ENCODE measurements around the gene RMRP.

Gene RMRP

DNA sequence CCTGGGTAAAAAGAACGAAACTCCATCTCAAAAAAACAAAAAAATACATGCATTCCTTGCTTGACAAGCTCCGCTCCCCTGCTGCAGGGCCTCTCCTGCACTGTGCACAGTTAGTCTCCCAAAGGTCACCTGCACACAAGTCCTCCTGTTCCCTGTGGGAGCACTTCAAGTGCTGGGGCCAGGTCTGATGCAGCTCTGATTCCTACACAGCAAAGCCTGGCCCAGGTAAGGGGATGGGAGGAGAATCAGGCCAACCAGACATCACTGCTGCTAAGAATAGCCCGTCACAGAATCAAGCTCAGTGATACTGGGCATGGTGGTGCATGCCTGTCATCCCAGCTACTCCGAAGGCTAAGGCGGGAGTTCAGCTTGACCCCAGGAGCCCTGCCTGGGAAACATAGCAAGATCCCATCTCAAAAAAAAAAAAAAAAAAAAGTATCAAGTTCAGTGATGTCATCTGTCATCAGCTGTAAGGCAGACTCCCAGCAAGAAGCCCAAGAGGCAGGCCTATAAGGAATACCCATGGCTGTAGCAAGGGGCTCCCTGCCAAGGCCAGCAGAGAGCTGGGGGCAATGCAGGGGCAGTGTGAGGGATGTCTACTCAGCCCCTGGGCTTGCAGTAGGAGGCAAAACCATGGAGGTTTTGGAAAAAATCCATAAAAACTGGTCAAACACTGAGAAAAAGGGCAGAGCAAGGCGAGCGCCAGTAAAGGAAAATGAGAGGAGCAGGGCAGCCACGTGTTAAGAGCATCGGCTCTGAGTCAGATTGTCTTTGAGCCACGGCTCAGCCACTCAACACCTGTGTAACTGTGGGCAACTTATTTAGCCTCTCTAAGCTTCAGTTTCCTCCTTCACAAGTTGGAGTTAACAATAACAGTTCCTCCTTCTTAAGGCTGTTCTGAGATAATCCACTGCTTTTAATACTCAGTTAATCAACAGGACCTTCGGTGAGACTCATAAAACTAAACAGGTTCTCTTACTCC, 28.7 kb upstream of the RMRP start:
- DNase-seq: no peak

DNA sequence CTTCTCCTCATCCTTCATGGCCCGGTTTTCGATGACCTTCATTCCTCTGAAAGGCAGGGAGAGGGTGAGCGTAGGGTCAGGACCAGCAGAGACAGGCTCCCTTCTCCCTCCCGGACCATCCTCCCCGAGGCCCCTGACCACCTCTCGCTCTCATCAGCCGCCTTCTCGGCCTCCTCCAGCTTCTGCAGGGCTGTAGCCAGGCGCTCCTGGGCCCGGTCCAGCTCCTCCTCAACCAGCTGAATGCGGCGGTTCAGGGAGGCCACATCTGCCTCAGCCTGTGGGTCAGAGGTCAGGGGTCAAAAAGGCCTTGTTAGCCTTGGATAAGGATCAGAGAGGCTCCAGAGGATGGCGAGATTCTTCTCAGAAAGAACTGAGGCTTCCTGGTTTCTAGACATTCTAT, 27.7 kb upstream of the RMRP start:
- no peak for DNase-seq

DNA sequence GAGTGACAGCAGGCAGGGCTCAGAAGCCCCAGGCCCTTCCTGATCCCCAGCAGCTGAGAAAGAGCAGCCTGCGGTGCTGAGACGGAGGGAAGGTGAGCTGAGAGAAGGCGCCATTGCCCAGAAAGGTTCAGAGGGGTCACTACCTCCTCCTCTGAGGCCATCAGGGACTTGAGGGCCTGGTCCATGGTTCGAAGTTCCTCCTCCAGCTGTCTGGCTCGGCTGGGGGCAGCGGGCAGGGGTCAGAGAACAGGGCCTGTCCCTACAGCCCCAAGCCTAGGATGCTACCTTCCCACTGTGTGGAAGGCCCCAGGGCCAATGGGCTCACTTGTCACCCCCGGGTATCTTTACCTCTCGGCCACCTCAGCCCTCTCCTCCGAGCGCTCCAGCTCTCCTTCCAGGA, 27.1 kb upstream of the RMRP start:
- no peak for DNase-seq

DNA sequence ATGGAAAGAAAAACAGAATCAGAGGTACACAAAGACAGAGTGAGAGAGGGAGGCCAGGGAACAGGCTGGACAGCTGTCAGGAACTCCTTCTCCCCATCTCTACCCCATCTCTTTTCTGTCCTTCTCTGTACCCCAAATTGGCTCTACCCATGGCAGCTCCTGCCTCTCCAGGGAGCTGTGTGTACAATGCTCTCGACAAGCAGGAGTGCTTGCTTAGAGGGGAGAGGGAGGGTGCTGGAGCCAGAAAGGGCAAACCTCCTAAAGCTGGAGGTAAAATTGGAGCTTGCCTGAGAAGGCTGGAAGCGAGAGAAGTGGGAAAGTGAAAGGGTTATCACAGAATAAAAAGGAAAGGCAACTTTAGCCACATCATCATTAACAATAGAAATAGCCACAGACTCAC, 25.5 kb upstream of the RMRP start:
- no peak for DNase-seq

DNA sequence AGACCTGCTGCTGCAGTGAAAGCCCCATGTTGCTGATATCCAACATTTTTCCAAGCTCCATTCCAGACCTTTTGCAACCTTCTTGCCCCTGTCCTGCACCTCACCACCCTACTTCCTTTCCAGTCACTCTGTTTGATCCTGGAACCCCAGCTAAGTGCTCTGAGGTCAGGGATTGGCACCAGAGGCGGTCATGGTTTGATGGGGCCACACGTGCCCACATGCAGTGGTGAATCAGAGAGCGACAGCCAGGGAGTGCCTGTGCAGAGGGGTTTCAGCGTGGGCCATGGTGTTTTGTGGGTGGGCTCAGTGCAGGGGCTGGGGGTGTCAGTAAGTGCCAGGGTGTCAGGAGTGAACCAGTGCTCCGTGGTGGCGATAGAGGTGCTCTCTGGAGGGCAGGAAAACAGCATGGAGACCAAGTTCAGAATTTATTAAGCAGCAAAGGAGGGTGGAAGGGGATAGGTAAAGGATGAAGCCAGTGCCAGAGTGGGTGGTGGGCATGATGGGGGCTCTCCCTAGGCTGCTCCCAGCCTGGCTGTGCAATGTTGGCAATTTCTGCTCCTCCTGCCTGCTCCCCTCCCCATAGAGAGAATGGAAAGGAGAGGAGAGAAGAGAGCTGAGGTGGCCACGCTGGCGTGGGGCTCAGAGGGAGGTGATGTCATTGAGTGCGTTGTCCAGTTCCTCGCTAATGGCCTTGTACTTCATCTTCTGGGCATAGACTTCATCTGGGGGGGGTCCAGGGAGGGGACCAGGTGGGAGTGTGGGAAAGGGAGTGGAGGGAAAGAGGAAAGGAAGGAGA, 24.9 kb upstream of the RMRP start:
- no peak for DNase-seq

DNA sequence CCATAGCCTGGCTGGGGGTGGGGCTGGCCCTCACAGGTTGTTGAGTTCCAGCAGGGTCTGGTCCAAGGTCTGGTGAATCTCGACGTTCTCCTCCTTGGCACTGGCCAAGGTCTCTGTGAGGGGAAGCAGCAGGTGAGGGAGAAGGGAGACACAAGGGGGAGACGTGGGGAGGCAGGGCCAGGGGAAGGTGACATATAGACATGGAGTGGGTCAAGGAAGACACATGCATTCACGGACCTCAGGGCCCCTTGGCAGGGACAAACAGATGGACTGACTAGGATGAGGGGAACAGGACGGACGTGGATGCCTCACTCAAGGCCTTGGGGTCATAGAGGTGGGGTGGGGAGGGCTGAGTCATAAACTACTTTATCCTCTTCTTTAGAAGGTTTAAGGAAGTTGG, 24.2 kb upstream of the RMRP start:
- DNase-seq: no peak

DNA sequence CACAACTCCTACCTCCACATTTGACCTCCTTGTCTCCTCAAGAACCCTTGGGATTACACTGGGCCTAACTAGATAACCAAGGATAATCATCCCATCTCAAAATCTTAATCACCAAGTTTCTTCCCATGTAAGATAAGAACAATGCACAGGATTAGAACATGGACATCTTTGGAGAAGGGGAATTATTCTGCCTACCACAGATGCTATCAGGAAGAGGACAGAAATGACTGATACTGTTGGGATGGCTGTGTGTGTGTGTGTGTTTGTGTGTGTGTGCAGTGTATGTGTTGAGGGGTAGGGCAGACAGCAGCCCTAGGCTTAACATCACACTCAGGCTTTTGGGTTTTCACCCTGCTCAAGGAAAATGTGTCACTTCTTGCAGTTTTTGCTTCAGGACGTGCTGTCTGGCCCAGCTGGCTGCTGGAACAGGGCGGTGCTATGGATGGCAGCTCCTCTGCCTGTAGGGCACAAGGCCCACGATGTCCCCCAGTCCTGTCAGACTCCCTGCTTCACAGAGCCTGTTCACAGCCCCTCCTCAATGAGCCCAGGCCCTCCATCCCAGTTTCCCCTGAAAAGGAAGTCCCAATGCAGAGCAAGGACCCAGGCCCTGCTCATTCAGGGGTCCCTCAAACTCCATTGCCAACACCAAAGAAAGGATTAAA, 23.7 kb upstream of the RMRP start:
- DNase-seq: no peak

DNA sequence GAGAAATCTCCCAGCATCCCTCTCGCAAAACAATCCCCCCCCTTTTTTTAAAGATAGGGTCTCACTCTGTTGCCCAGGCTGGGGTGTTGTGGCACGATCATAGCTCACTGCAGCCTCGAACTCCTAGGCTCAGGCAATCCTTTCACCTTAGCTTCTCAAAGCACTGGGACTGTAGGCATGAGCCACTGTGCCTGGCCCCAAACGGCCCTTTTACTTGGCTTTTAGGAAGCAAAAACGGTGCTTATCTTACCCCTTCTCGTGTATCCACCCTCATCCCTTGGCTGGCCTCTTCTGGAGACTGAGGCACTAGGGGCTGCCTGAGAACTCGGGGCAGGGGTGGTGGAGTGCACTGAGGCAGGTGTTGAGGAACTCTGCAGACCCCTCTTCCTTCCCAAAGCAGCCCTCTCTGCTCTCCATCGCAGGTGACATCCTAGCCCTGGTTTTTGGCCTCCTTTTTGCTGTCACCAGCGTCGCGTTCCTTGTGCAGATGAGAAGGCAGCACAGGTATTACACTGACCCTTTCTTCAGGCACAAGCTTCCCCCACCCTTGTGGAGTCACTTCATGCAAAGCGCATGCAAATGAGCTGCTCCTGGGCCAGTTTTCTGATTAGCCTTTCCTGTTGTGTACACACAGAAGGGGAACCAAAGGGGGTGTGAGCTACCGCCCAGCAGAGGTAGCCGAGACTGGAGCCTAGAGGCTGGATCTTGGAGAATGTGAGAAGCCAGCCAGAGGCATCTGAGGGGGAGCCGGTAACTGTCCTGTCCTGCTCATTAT, 22.7 kb upstream of the RMRP start:
- no peak for DNase-seq

DNA sequence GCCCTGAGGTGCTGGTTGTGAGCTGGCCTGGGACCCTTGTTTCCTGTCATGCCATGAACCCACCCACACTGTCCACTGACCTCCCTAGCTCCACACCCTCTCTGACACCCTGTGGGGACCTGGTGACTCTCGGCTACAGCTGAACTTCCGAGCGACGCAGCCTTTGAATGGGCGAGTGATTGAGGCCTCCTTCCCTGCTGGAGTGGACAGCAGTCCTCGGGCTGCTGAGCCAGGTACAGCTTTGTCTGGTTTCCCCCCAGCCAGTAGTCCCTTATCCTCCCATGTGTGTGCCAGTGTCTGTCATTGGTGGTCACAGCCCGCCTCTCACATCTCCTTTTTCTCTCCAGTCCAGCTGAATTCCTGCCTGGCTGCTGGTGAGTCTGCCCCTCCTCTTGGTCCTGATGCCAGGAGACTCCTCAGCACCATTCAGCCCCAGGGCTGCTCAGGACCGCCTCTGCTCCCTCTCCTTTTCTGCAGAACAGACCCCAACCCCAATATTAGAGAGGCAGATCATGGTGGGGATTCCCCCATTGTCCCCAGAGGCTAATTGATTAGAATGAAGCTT, 22.0 kb upstream of the RMRP start:
- no peak for DNase-seq

DNA sequence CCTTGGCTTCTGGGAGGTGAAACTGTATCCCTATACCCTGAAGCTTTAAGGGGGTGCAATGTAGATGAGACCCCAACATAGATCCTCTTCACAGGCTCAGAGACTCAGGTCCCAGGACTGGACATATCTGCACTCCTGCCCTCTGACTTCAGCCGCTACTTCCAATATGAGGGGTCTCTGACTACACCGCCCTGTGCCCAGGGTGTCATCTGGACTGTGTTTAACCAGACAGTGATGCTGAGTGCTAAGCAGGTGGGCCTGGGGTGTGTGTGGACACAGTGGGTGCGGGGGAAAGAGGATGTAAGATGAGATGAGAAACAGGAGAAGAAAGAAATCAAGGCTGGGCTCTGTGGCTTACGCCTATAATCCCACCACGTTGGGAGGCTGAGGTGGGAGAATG, 21.3 kb upstream of the RMRP start:
- no peak for DNase-seq

DNA sequence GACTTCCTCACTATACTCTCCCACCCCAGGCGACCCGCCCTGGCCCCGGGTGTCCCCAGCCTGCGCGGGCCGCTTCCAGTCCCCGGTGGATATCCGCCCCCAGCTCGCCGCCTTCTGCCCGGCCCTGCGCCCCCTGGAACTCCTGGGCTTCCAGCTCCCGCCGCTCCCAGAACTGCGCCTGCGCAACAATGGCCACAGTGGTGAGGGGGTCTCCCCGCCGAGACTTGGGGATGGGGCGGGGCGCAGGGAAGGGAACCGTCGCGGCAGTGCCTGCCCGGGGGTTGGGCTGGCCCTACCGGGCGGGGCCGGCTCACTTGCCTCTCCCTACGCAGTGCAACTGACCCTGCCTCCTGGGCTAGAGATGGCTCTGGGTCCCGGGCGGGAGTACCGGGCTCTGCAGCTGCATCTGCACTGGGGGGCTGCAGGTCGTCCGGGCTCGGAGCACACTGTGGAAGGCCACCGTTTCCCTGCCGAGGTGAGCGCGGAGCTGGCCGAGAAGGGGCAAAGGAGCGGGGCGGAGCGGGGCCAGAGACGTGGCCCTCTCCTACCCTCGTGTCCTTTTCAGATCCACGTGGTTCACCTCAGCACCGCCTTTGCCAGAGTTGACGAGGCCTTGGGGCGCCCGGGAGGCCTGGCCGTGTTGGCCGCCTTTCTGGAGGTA, 18.0 kb upstream of the RMRP start:
- DNase-seq: no peak

DNA sequence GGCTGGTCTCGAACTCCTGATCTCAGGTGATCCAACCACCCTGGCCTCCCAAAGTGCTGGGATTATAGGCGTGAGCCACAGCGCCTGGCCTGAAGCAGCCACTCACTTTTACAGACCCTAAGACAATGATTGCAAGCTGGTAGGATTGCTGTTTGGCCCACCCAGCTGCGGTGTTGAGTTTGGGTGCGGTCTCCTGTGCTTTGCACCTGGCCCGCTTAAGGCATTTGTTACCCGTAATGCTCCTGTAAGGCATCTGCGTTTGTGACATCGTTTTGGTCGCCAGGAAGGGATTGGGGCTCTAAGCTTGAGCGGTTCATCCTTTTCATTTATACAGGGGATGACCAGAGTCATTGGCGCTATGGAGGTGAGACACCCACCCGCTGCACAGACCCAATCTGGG, 17.4 kb upstream of the RMRP start:
- DNase-seq: no peak

DNA sequence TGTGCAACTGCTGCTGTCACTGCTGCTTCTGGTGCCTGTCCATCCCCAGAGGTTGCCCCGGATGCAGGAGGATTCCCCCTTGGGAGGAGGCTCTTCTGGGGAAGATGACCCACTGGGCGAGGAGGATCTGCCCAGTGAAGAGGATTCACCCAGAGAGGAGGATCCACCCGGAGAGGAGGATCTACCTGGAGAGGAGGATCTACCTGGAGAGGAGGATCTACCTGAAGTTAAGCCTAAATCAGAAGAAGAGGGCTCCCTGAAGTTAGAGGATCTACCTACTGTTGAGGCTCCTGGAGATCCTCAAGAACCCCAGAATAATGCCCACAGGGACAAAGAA, 16.2 kb upstream of the RMRP start:
- no peak for DNase-seq

DNA sequence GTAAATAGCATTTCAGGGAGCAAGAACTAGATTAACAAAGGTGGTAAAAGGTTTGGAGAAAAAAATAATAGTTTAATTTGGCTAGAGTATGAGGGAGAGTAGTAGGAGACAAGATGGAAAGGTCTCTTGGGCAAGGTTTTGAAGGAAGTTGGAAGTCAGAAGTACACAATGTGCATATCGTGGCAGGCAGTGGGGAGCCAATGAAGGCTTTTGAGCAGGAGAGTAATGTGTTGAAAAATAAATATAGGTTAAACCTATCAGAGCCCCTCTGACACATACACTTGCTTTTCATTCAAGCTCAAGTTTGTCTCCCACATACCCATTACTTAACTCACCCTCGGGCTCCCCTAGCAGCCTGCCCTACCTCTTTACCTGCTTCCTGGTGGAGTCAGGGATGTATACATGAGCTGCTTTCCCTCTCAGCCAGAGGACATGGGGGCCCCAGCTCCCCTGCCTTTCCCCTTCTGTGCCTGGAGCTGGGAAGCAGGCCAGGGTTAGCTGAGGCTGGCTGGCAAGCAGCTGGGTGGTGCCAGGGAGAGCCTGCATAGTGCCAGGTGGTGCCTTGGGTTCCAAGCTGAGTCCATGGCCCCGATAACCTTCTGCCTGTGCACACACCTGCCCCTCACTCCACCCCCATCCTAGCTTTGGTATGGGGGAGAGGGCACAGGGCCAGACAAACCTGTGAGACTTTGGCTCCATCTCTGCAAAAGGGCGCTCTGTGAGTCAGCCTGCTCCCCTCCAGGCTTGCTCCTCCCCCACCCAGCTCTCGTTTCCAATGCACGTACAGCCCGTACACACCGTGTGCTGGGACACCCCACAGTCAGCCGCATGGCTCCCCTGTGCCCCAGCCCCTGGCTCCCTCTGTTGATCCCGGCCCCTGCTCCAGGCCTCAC, 15.6 kb upstream of the RMRP start, which contains the start of gene CA9:
CA9 (plus strand) TSS at position 797 of the 893 bp plus-strand sequence; CDS start at position 829, 32 bp downstream.
- DNase-seq: peak in 1 of 2 experiments; percentile 74

DNA sequence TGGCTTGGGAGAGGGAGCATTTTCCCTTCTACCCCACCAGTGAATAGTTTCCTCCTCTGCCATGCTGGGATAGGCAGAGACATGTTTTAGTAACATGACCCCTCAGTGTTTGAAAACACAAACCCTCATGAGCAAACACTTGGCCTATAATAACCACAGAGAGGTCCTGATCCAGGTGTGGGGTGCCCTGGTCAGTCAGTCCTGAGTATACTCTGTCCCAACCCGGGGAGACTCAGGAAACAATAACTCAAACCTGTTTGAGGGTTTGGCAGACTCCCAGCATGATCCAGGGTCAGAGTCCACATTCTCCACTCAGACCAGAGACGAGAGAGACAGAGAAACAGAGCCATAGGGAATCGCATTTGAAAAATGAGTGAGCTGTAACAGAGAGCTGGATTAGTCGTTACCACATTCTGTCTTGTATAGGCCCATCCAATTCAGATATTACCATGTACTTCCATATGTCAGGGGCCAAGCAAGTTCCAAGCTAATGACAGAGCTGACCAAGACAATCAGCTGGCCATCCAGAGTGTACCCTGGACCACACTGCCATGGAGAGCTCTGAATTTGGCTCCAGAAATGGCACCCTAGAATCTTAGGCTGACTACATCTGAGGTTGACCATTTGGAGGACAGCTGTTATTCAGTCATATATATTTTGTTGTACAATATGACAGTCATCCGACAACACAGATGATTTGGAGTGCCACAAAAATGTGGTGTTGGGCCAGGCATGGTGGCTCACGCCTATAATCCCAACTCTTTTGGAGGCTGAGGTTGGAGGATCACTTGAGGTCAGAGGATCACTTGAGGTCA, 11.7 kb upstream of the RMRP start:
- no peak for DNase-seq

DNA sequence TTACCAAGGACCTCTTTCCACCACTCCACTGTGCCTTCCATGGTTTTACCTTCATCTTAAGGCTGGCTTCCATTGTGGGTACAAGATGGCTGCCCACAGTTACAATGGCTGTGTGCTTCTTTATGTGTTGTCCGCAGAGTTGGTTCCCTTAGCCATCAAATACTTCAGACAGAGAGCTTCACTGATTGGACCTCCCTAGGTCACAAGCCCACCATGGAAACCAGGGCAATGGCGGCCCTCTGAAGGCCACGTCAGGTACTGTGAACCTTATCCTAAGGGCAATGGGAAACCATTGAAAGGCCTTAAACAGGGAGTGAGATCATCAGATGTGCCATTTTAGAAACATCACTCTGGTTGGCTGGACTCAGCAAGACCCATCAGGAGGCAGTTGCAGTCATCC, 10.1 kb upstream of the RMRP start:
- no peak for DNase-seq

DNA sequence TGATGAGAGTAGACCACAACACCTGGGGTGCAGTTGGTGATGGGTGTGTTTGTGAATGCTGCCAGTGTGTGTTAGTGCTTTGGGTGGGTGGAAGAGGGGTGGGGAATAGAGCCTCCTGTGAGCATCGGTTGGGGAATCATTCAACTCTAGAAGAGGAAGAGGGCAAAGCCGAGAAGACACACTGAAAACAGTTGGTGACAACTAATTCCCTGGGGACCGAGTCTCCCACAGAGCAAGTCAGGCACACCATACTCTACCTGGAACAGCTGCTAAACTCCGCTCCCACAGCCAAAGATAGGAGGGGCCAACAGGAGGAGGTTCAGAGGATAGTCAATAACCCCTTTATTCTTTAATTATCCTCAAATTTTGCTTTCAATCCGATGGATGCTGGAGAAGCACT, 8.7 kb upstream of the RMRP start:
- no peak for DNase-seq

DNA sequence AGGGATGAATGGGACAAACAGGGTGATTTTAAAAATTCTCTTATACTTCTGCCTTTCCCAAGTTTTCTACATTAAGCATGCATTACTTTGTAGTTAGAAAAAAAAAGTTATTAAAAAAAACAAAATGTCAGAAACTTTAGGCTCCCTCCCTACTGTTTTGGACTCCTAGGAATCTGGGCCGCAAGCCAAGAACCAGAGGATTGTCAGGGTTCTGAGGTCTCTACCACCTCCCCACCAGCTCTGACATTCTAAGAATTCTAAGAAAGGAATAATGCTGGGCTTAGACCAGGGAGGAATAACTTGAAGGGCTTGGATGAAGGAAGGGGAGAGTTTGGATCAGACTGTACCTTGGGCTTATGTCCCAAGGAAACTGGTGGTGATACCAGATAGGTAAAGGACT, 8.2 kb upstream of the RMRP start:
- DNase-seq: no peak

DNA sequence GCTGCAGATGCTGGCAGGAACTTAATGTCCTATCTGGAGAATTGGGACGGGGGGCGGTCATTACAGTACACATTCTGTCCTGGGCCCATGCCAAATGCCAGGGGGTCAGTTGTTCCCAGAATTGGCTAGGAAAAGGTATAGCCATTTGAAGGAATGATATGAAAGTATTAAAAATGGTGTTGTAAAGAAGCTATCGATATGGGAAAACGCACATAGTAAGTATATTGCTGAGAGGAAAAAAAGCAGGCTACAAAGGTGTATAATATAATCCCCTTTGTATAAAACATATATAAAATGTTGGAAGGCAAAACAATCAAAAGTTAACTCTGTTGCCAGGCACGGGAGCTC, 7.6 kb upstream of the RMRP start:
- peak in 1 of 2 experiments; percentile 59 for DNase-seq

Measured in NCI-H446 (cell line).